ENCODE data around the gene EXOSC5.

The EXOSC5 gene

GRCh38 chr19:41339936-41340335, 57.2 kb downstream of the EXOSC5 start:
- DNase-seq: no peak

Measured in eye (tissue), 1 donor.